Activated CD8-positive, alpha-beta T cell treated with anti-CD3 and anti-CD28 coated beads, Interleukin-2, amount 10 ng/mL, durations not matched to agents 7 days and 5 days (primary cell): Measurements from ENCODE around the gene OR2T5. TPM values are rescaled to one million over a fixed set of nuclear protein-coding genes. Genes with fewer than 3 reads are reported as not detected.
A peak's percentile ranks its signal among the peaks of the same experiment; 100 is the strongest.
"Not testable (repeated sequence)": the region's sequence is repeated elsewhere in the genome, so short reads cannot be mapped to it uniquely, and the experiment has no call there.

ENCODE experiments used
- ATAC-seq: fragments of 150-1000 bp; cut with Tn5 transposase; one replicate; pipeline ENCODE4 v1.10.0; 2021; ENCODE audit warnings: moderate library complexity
- CTCF ChIA-PET: fragments of 350-600 bp; sonication (Branson Sonifier 250); formaldehyde crosslinking; loops from one replicate; lab custom pipeline; 2021; ENCODE audit warnings: antibody characterized with exemption; lab: Charles Lee
- POLR2A ChIA-PET: fragments of 350-600 bp; sonication (Branson Sonifier 250); formaldehyde crosslinking; loops from one replicate; lab custom pipeline; 2021; ENCODE audit warnings: antibody characterized with exemption; lab: Charles Lee
- DNase-seq: peaks from one replicate; pipeline ENCODE4 v3.0.0-alpha.2; 2020
- H3K27ac Mint-ChIP-seq: one replicate; pipeline ENCODE4 v1.8.0; 2021; ENCODE audit warnings: mild to moderate bottlenecking, mixed read lengths
- H3K27me3 Mint-ChIP-seq: one replicate; pipeline ENCODE4 v1.8.0; 2021; ENCODE audit warnings: low read depth, mixed read lengths
- H3K36me3 Mint-ChIP-seq: one replicate; pipeline ENCODE4 v1.8.0; 2021; ENCODE audit warnings: low read depth, mixed read lengths
- H3K4me1 Mint-ChIP-seq: one replicate; pipeline ENCODE4 v1.8.0; 2021; ENCODE audit warnings: low read depth, mixed read lengths
- H3K4me3 Mint-ChIP-seq: one replicate; pipeline ENCODE4 v1.8.0; 2021; ENCODE audit warnings: mild to moderate bottlenecking, mixed read lengths
- H3K9me3 Mint-ChIP-seq: one replicate; pipeline ENCODE4 v1.8.0; 2022; ENCODE audit warnings: mixed read lengths; ENCODE audit not compliant: insufficient read depth
- total RNA-seq, 2 experiments: library from RNA; stranded (reverse); gene quantifications; one replicate each; pipeline ENCODE4 v1.2.3, GENCODE V29; 2021

Gene OR2T5
- total RNA-seq, 2 experiments from 2014 or later: not detected

- POLR2A ChIA-PET, H3K9me3 Mint-ChIP-seq, H3K27ac Mint-ChIP-seq, DNase-seq, H3K36me3 Mint-ChIP-seq, H3K4me1 Mint-ChIP-seq, ATAC-seq, H3K27me3 Mint-ChIP-seq, CTCF ChIA-PET, H3K4me3 Mint-ChIP-seq: not testable (repeated sequence)
Measured at GRCh38 chr1:248456635-248457034, 31.8 kb upstream of the OR2T5 start.

- POLR2A ChIA-PET, CTCF ChIA-PET, ATAC-seq: not testable (repeated sequence)
Measured at GRCh38 chr1:248459117-248459516, 29.3 kb upstream of the OR2T5 start.

GRCh38 chr1:248471154-248471553 lies 17.2 kb upstream of the OR2T5 start:
- CTCF ChIA-PET: no interaction called here
- no peak for DNase-seq
- Mint-ChIP-seq H3K4me3 (no peak overlapping the region), H3K27me3 (no peaks in the 10 kb centered on the region), H3K36me3 (peaks cover 8% of the 10 kb centered on the region), H3K27ac (no peak overlapping the region), H3K9me3 (no peaks in the 10 kb centered on the region), H3K4me1 (no peaks in the 10 kb centered on the region)
- POLR2A ChIA-PET: no interaction called here
- ATAC-seq: no peak

More at GRCh38 chr1:248459117-248459516, 29.3 kb upstream of the OR2T5 start:
- H3K27me3 Mint-ChIP-seq, H3K4me3 Mint-ChIP-seq, H3K9me3 Mint-ChIP-seq, H3K27ac Mint-ChIP-seq, H3K4me1 Mint-ChIP-seq, H3K36me3 Mint-ChIP-seq, DNase-seq: not testable (repeated sequence)

DNA sequence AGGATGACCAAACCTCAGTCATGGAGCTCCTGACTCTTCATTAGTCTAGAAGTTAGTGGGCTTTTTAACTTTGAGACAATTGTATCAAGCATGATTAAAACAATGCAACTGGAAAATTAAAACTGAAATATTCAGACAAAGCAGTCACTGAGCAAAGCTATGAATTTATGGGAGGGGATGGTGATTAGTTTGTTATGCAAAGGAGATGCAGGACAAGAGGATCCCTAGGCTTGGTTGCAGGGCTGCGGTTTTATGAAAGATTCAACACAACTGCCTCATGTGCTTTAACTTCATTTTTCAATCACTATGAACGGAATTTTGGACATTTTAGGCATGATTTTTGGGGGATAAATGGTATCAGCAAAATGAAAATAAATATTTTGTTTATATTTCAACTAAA lies 16.3 kb upstream of the OR2T5 start:
- CTCF ChIA-PET, H3K4me3 Mint-ChIP-seq, DNase-seq, H3K36me3 Mint-ChIP-seq, H3K4me1 Mint-ChIP-seq, ATAC-seq, H3K27ac Mint-ChIP-seq, POLR2A ChIA-PET, H3K27me3 Mint-ChIP-seq, H3K9me3 Mint-ChIP-seq: not testable (repeated sequence)

DNA sequence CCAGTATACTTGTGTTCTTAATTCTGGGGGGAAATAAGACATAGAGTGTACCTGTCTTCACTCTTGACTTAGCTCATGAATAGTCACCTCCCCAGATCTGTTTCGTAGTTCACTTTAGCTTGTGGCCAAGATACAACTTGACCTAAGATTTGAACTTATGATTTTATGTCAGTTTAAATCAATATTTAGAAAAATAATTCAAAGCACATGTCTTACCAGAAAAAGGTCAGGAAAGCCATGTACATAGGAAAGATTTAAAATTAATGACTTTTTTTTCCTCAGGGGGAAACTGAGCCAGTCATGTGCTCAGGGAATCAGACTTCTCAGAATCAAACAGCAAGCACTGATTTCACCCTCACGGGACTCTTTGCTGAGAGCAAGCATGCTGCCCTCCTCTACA lies 15.3 kb upstream of the OR2T5 start, which contains the start of gene OR2T3:
Gene OR2T3 (plus strand): TSS at position 301 of the 400 bp plus-strand sequence. CDS start 0 bp downstream, at position 301.
- H3K4me3 Mint-ChIP-seq, H3K36me3 Mint-ChIP-seq, H3K9me3 Mint-ChIP-seq, H3K4me1 Mint-ChIP-seq, H3K27ac Mint-ChIP-seq, ATAC-seq, POLR2A ChIA-PET, CTCF ChIA-PET, DNase-seq, H3K27me3 Mint-ChIP-seq: not testable (repeated sequence)

DNA sequence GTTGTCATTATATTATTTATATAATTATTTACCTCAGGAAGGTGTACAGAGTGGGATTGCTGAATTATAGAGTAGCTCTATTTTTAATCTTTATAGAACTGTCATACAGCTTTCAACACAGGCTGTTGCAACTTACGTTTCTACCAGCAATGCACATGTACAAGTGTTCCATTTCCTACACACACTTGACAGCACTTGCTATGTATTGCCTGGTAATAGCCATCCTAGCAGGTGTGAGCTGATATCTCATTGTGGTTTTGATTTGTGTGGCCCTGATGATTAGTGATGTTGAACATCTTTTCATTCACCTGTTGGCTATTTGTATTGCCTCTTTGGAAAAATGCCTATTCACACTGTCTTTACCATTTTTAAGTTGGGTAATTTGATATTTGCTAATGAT lies 12.7 kb upstream of the OR2T5 start:
- CTCF ChIA-PET, H3K9me3 Mint-ChIP-seq, H3K4me1 Mint-ChIP-seq, H3K27me3 Mint-ChIP-seq, DNase-seq, H3K36me3 Mint-ChIP-seq, ATAC-seq, POLR2A ChIA-PET, H3K4me3 Mint-ChIP-seq, H3K27ac Mint-ChIP-seq: not testable (repeated sequence)

DNA sequence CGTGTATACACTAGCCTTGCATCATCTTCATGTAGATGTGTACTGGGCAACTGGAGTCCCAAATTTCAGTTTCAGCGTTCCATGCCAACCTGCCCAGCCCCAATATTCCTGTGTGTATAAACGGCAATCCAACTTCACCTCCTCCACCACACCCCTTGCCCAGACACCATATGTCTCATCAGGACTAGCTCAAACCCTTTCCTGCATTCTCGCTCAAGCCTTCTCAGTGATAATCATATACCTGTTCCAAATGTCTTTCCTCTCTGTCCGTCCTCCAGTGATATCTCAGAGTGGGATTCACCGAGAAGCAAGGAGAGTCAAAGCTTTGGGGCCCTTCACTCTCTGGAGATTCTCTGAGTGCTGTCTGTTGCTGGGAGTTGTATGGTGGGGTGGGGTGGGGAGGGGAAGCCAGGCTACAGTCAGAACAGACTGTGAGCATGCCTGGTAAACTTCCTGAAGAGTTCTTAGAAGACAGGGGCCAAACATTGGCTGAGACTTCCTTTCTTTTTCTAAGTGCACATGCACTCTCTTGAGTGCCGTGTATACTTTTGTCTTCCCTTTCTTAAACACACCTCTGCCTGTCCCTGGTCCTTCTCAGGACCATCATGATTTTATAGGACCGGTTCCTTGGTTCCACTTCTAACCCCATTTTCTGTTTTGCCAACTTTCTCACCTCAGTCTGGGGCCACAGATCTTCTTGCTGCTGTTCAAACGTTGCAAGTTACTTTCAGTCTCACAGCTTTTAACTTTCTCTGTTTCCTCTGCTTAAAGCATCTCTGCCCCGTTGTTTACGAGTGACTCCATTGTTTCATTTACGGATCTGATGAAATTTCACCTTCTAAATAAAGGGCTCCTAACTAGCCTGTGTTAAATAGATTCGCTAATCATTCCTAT lies 6.5 kb upstream of the OR2T5 start:
- ATAC-seq (peak; percentile 93), DNase-seq (peak; percentile 57)
- H3K27ac Mint-ChIP-seq: peak overlapping the region; percentile 89
- CTCF ChIA-PET, POLR2A ChIA-PET, H3K36me3 Mint-ChIP-seq, H3K4me1 Mint-ChIP-seq, H3K9me3 Mint-ChIP-seq, H3K27me3 Mint-ChIP-seq: not testable (repeated sequence)
- peak overlapping the region; percentile 81 for H3K4me3 Mint-ChIP-seq

DNA sequence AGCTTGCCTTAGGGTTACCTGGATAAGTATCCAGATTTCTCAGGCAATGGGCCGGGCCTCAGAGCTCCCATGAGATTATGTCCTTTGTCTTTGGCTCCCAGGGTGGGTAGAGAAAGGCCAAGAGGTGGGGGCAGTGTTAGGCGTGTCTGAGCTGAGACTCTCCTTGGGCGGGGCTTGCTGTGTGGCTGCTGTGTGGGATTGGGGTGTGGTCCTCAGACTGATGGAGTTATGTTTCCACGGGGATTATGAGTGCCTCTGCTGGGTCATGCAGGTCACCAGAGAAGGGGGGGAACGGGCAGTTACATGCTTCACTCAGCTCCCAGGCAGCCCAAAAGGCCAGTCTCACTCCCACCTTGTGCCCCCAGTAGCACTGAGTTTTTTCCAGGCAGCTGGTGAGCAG lies 8.3 kb downstream of the OR2T5 start:
- ATAC-seq, H3K27me3 Mint-ChIP-seq, CTCF ChIA-PET, DNase-seq, H3K36me3 Mint-ChIP-seq, H3K9me3 Mint-ChIP-seq, POLR2A ChIA-PET, H3K4me3 Mint-ChIP-seq, H3K27ac Mint-ChIP-seq, H3K4me1 Mint-ChIP-seq: not testable (repeated sequence)

- CTCF ChIA-PET, H3K4me3 Mint-ChIP-seq, DNase-seq, H3K9me3 Mint-ChIP-seq, H3K27me3 Mint-ChIP-seq, H3K27ac Mint-ChIP-seq, POLR2A ChIA-PET, H3K36me3 Mint-ChIP-seq, ATAC-seq, H3K4me1 Mint-ChIP-seq: not testable (repeated sequence)
Measured at GRCh38 chr1:248500305-248501035, 12.1 kb downstream of the OR2T5 start.

DNA sequence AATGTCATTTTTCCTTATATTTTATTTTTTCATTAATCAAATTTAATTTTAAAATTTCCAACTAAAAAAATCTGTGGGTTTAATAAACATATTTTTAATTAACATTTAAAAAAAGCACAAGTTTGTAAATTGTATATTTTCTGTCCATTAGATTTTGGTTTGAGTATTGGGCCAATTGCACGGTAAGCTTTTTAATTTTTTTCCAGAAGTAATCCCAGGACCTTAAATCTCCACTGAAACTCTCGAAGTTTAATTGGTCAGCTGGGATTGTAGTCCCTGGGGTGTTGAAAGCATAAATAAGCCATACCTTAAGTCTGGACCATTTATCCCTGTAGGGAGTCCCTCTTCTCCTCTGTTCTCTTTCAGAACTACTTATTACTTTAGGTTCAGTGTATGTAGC lies 19.4 kb downstream of the OR2T5 start, which contains the start of gene OR2G6:
Gene OR2G6 (plus strand): TSS at position 301 of the 400 bp plus-strand sequence. CDS start 13,574 bp downstream, outside the sequence.
- H3K4me3 Mint-ChIP-seq, H3K27me3 Mint-ChIP-seq, H3K9me3 Mint-ChIP-seq, H3K4me1 Mint-ChIP-seq, H3K27ac Mint-ChIP-seq, CTCF ChIA-PET, H3K36me3 Mint-ChIP-seq, POLR2A ChIA-PET, DNase-seq, ATAC-seq: not testable (repeated sequence)

DNA sequence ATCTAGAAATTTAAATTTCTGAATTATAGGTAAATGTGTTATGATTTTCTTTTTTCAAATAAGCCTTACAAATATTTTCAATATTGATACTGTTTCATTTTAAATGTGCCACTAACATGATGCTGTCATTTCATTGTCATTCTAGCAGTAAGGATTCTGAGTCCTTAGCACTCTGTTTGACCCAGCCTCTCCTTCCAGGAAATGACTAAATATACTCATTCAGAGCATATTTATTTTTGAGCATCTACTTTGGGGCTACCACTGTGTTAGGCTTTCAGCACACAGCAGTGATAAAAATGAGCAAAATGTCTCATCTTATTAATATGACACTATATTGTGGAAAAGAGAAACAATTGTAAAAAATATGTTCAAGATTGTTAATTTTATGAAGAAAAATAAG lies 21.8 kb downstream of the OR2T5 start:
- H3K27me3 Mint-ChIP-seq, CTCF ChIA-PET, DNase-seq, H3K27ac Mint-ChIP-seq, ATAC-seq, H3K4me1 Mint-ChIP-seq, POLR2A ChIA-PET, H3K36me3 Mint-ChIP-seq, H3K4me3 Mint-ChIP-seq, H3K9me3 Mint-ChIP-seq: not testable (repeated sequence)

DNA sequence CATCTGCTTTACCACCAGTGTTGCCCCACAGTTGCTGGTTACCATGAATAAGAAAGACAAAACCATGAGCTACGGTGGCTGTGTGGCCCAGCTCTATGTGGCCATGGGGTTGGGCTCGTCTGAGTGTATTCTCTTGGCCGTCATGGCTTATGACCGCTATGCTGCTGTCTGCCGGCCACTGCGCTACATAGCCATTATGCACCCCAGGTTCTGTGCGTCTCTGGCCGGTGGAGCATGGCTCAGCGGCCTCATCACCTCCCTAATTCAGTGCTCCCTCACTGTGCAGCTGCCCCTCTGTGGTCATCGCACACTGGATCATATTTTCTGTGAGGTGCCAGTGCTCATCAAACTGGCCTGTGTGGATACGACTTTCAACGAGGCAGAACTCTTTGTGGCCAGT lies 33.5 kb downstream of the OR2T5 start:
- ATAC-seq (no peak), DNase-seq (no peak)
- Mint-ChIP-seq H3K9me3 (no peaks in the 10 kb centered on the region), H3K27me3 (peaks cover 6% of the 10 kb centered on the region), H3K4me1 (no peaks in the 10 kb centered on the region), H3K36me3 (no peaks in the 10 kb centered on the region), H3K4me3 (no peak overlapping the region), H3K27ac (no peak overlapping the region)
- ChIA-PET CTCF (no interaction called here), POLR2A (no interaction called here)
